HG02885 (cell line): Measurements from ENCODE around the gene RSRC1.
"Not testable (repeated sequence)": the region's sequence is repeated elsewhere in the genome, so short reads cannot be mapped to it uniquely, and the experiment has no call there.

ENCODE experiments used
- ATAC-seq: cut with Tn5 transposase; IDR thresholded peaks from one replicate; pipeline ENCODE4 v1.9.1; 2021; ENCODE audit warnings: mild to moderate bottlenecking; ENCODE audit not compliant: unreplicated experiment, poor library complexity

RSRC1 gene

DNA sequence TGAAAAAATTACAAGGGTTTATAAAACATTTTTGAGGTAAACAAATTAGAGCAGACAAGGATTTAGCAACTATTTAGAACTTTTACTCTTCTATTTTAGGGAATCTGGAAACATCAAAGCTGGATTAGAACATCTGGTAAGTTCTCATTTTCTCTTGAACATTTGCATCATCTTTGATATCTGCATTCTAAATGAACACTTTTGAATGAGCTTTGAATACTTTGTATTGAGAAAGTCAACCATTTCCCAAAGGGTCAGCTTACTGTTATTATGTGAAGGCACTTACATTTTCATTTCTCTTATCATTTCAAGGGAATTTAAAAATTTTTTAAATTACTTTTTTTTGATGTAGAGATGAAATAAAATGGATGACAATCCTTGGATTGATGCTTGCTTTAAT, 188.1 kb downstream of the RSRC1 start:
- no peak for ATAC-seq

DNA sequence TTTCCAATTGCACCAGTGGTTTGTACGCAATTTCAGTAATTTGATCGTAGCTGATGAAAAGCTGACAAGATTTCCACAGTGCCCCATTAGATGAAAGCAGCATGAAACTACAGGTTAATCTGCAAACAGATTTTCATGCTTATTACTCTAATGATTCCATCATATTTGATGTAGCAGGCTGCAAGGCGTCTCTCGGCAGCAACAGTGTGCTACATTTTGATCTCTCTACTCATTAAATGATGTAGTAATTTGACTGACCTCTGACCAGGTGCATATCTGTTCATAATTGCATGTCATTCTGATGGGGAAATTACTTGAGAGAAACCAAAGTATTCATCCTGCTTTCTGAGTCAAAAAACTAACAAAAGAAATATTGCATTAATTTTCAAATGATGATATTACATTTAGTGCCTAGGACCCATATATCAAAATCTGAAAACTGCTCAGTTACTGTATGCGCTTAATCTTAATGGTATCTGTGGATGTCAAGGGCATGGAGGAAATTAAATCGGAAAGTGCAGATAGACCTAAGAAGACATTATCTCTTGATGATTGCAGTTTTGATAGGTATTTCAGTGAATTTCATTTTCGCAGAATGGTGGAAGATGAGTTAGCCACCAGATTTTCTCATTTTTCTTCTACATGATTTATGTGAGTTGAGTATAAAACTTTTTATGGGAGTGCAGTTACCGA, 198.5 kb downstream of the RSRC1 start:
- ATAC-seq, result no peak

DNA sequence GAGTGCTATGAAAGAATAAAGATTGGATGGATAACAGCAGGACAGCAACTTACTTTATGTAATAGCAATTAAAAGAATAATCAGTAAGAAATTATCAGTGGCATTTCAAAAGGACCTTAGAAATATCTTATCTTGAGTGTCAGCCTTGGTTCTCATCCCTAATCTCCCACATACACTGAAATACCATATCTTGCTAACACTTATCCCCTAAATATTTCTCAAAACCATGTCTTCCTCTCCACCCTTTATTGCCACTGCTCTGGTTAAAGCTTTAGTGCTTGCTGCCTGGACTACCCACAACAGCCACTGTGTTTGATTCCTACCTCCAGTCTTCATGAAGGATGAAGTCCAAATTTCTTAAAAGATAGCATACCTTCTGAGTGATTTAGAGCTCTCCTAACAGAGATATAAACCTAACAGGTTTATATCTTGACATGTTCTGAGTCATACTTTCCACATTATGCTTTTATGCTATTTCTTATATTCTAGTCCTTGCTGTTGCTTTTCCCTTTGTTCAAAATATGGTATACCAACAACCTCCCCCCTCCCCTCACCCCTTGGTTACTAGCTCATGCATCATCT, 202.8 kb downstream of the RSRC1 start:
- no peak for ATAC-seq

DNA sequence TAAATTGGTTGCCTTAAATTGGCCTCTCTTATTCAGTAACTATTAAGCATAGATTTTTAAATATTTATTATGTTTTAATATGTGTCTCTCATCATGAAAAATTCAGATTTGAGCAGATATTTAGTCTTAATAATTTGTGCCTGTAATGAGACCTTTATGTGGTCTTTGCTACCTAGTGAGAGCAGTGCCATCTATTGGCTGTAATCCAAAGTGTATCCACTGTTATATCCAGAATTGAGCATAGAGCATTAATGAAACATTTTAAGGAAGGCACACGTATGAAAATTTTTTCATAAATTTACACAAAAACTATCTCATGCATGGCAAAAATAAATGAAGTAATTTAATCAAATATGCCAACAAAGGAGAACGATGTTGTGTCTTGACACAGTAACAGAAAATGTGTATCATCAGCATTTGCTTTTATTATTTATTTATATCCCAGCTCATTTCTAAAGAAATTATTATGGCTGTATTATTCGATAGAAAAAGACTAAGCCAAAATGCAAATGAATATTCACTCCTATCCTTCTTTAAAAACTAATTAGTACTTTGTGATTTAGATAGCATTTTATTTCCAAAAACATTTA, 203.5 kb downstream of the RSRC1 start:
- ATAC-seq, result peak; percentile 49

GRCh38 chr3:158314426-158315357, 204.8 kb downstream of the RSRC1 start:
- ATAC-seq, result peak; percentile 65

DNA sequence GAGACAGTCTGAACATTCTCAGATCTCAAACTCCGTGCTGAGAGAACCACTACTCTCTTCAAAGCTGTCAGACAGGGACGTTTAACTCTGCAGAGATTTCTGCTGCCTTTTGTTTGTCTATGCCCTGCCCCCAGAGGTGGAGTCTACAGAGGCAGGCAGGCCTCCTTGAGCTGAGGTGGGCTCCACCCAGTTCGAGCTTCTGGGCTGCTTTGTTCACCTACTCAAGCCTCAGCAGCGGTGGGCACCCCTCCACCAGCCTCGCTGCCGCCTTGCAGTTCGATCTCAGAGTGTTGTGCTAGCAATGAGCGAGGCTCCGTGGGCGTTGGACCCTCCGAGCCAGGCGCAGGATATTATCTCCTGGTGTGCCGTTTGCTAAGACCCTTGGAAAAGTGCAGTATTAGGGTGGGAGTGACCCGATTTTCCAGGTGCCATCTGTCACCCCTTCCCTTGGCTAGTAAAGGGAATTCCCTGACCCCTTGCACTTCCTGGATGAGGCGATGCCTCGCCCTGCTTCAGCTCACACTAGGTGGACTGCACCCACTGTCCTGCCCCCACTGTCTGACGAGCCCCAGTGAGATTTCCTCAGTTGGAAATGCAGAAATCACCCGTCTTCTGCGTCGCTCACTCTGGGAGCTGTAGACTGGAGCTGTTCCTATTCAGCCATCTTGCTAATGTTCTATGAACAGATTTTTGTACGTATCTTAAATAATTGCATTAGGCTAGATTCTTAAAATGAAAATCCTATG, 220.0 kb downstream of the RSRC1 start:
- ATAC-seq, result not testable (repeated sequence)

- no peak for ATAC-seq
Observed at GRCh38 chr3:158330870-158331269, 221.0 kb downstream of the RSRC1 start.

GRCh38 chr3:158333736-158334135, 223.8 kb downstream of the RSRC1 start:
- no peak for ATAC-seq

DNA sequence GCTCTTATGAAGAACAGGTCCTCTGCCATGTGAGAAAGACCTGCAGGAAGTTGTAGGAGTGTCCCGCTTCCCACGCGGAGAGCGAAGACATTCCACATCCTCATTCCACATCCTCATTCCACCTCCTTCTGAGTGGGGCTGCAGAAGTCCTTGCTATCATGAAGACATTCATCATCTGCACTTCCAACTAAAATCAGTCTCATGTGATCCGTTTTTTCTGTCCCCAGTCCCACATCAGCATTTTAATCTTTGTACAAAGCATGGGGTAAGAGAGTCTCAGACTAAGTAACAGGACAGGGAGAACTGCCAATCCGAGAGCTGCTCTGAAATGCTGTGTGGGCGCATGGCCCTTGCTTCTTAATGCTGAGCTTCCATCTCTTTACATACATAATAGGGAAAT, 227.2 kb downstream of the RSRC1 start:
- ATAC-seq, result no peak

DNA sequence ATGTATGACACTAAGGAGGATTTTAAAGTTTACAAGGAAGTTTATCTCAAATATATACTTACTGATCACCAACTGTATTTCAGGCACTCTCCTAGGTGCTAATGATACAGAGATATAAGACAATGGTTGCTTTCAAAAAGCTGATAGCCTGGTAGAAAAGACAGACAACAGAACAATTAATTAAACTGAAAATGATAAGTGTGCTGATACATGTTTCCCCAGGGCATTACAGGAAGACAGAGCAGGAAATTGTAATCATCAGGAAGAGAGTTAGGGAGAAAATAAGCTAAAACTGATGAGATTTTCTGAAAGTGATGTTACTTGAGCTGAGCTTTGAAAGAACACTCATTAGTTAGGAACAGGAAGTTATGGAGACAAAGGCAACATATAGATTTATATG, 229.7 kb downstream of the RSRC1 start:
- no peak for ATAC-seq

DNA sequence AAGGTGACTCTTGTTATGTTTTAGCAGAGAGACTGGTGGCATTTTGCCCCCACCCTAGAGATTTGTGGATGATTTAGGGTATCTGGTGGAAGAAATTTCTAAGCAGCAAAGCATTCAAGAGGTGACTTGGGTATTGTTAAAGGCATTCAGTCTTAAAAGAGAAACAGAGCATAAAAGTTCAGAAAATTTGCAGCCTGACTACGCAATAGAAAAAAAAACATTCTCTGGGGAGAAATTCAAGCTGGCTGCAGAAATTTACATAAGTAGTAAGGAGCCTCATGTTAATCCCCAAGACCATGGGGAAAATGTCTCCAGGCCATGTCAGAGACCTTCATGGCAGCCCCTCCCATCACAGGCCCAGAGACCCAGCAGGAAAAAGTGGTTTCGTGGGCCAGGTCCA, 231.1 kb downstream of the RSRC1 start:
- ATAC-seq, result not testable (repeated sequence)

DNA sequence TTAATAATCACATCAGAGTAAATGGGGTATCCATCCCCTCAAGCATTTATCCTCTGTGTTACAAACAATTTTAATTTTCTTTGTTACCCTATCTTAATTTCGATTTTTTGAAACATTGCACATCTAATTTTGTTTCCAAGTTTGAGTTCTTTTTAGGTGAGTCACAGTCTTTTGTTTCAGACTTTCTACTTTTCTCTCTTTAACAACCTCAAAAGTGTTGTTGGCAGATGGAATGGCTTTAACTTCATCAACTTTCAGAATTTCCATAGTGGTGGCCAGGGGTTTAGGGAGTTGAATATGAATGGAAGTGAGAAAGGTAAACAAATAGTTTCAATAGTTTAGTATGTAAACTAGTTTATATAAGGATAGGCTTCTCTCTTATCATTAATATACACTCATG, 238.1 kb downstream of the RSRC1 start:
- ATAC-seq, result no peak

DNA sequence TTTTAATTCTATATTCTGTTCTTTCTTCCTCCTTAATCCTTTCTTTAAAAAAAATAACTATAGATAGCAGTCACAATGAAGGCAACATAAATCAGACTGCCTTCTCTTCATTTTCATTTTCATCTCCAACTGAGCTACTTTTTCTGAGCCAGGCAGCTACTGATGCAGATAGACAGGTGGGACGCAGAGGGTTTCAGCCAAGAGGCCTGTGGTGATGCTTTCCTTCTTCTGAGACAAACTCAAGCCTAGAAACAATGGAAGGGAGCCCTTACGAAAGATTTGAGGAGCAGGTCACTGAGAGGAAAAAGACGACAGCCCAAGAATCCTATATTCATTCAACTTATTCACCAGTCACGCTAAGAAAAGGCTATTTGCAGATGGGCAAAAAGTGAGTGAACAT, 241.1 kb downstream of the RSRC1 start:
- no peak for ATAC-seq

DNA sequence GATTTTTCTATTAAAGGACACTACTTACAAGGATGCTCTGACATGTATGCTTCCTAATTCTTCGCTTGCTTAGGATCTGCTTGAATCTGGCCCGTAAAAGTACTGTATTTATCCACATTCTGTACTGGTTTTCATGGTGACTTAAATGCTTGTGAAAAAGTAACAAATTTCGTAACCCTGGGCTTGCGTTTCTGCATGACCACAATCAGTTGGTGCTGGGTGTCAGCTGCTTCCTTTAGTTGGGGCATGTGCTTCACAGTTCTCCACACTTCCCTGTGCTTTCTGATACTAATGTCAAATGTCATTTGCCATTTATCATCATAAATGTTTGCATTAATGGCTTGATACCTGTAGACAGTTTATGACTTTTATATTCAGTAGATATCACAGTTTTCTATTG, 242.7 kb downstream of the RSRC1 start:
- ATAC-seq, result peak; percentile 64

DNA sequence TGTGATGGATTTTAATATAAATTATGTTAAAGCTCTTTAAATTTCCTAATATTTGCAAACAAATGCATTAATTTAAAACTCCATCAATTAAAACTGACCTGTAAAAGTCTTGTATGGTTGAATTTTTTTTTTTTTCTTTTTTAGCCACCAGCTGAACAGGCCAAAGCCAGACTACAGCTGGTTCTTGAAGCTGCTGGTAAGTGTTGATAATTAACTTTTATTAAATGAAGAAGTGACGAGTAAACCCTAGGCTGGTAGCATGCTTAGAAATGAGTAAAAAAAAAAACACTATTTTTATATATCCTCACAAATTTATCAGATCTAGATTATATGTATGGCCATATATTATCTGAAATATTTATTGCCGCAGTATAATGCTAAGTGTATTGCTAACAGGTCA, 244.8 kb downstream of the RSRC1 start:
- no peak for ATAC-seq

- ATAC-seq, result peak; percentile 95
Observed at GRCh38 chr3:158355623-158356588, 246.0 kb downstream of the RSRC1 start.

DNA sequence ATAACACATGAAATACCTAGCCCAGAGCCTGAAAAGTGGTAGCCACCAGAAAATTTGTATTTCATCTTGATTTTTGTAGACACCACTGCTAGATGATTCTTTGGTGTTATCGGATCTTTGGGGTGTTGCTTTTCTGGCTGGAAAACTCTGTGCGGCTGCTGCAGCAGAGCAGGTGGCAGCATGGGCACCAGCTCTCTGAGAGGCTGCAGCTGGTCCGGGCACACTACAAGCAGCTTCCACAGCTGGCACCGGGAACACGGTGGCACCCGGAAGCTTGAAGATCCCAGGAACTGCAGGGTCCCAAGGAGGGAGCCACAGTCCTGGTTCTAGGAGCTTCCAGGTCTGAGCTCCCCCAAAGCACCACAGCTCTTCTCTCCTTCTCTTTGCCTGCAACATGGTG, 249.4 kb downstream of the RSRC1 start:
- no peak for ATAC-seq

DNA sequence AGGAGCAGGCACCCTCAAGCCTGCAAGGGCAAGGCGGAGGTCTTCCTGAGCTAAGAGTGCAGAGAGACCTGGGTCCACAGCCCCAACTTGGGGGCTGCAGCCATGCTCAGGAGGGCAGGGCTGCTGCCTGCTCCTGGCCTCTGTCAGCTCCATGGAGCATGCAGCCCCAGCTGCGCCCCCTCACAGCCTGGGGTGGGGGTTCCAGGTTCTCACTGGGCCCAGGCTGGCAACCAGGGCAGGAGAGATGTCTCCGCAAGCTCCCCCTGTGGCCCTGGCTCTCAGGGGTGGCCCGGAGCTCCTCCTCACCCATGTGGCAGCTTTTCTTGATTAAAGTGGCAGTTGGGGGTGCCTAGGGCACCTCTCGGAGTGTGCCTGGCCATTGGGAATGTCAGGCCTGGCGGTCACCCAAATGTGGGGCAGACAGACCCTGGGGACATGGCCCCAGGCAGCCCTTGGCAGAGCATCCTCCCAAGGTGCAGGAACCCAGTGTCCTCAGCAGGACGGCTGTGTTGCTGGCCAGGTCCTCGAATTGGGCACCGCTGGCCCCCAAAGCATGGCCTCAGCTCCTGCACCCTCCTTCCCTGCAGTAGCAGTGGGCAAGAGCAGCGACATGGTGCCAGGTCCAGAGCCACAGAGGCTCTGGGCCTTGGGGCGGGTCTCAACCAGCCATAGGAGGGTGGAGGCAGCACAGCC, 251.0 kb downstream of the RSRC1 start:
- no peak for ATAC-seq

DNA sequence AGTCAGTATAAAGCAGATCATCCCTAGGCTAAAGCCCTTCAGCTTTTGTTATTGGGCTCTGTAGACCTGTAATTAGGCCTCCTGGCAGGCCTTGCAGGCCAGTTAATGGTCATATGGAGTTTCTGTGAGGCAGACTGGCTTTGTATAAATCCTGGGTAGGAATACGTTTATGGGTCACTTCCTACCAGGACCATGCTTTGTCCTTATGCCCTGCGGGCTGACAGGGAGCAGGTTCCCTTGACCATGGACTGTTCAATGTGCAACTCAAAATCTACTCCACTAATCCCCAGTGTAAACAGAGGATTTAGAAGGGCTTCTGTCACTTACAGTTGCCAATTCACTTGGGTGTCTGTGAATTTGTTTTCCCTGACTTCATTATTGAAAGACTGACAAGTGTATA, 258.4 kb downstream of the RSRC1 start:
- ATAC-seq, result no peak
